HepG2 (cell line): Measurements from ENCODE around the gene ZKSCAN8.

ENCODE experiments used
- EZH2 ChIP-seq: conservative IDR thresholded peaks from 2 replicates; pipeline ENCODE4 v1.6.1; 2012; ENCODE audit warnings: mild to moderate bottlenecking, low read depth, low read length, moderate library complexity
- MAZ ChIP-seq, 2 experiments: sonication (generic) in 1 of 2; formaldehyde crosslinking in 1 of 2; IDR thresholded peaks; 2 replicates each; pipeline versions ENCODE4 v1.5.0 to v1.6.1; 2012 to 2020; ENCODE audit warnings: low read depth in 2 of 2, mild to moderate bottlenecking in 2 of 2, borderline replicate concordance in 1 of 2, improper control_type of control experiment in 1 of 2, low read length in 1 of 2, missing genetic modification reagents in 1 of 2, moderate library complexity in 1 of 2
- NR2C2 ChIP-seq: sonication (generic); formaldehyde crosslinking; IDR thresholded peaks from 2 replicates; pipeline ENCODE4 v1.4.0; 2020; ENCODE audit warnings: missing genetic modification reagents, mild to moderate bottlenecking, moderate library complexity, borderline replicate concordance
- UBTF ChIP-seq: sonication (generic); formaldehyde crosslinking; IDR thresholded peaks from 2 replicates; pipeline ENCODE4 v1.4.0; 2020; ENCODE audit warnings: mild to moderate bottlenecking, missing genetic modification reagents
- TF ChIP-seq, protein P1 (sequence below): sonication (generic); formaldehyde crosslinking; IDR thresholded peaks from 2 replicates; pipeline ENCODE4 v1.5.0; 2020; ENCODE audit warnings: mild to moderate bottlenecking, missing genetic modification reagents, moderate library complexity

GRCh38 chr6:28182255-28182654 is 40.6 kb downstream of the ZKSCAN8 start:
- TF ChIP-seq NR2C2 (CRISPR knock-in tag) (no peak), UBTF (no peak), MAZ (IDR thresholded peaks at IDR 0.05; ENCODE audit: borderline replicate concordance, low read depth, low read length) (no peak), MAZ (CRISPR knock-in tag; IDR thresholded peaks at IDR 0.05; ENCODE audit: low read depth) (no peak), EZH2 (no peak)
- TF ChIP-seq, protein P1, sequence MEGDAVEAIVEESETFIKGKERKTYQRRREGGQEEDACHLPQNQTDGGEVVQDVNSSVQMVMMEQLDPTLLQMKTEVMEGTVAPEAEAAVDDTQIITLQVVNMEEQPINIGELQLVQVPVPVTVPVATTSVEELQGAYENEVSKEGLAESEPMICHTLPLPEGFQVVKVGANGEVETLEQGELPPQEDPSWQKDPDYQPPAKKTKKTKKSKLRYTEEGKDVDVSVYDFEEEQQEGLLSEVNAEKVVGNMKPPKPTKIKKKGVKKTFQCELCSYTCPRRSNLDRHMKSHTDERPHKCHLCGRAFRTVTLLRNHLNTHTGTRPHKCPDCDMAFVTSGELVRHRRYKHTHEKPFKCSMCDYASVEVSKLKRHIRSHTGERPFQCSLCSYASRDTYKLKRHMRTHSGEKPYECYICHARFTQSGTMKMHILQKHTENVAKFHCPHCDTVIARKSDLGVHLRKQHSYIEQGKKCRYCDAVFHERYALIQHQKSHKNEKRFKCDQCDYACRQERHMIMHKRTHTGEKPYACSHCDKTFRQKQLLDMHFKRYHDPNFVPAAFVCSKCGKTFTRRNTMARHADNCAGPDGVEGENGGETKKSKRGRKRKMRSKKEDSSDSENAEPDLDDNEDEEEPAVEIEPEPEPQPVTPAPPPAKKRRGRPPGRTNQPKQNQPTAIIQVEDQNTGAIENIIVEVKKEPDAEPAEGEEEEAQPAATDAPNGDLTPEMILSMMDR (CRISPR knock-in tag), result no peak
